Colon (tissue), 2 donors: Measurements from ENCODE around the gene NELFB.
A peak's percentile ranks its signal among the peaks of the same experiment; 100 is the strongest.

Experiments
- FAIRE-seq: peaks from 2 replicates; lab custom pipeline; 2012; peaks lifted over from hg19 to GRCh38; lab: Jason Lieb, UNC
- donor health status: control.
- donor health status: control.

NELFB gene

DNA sequence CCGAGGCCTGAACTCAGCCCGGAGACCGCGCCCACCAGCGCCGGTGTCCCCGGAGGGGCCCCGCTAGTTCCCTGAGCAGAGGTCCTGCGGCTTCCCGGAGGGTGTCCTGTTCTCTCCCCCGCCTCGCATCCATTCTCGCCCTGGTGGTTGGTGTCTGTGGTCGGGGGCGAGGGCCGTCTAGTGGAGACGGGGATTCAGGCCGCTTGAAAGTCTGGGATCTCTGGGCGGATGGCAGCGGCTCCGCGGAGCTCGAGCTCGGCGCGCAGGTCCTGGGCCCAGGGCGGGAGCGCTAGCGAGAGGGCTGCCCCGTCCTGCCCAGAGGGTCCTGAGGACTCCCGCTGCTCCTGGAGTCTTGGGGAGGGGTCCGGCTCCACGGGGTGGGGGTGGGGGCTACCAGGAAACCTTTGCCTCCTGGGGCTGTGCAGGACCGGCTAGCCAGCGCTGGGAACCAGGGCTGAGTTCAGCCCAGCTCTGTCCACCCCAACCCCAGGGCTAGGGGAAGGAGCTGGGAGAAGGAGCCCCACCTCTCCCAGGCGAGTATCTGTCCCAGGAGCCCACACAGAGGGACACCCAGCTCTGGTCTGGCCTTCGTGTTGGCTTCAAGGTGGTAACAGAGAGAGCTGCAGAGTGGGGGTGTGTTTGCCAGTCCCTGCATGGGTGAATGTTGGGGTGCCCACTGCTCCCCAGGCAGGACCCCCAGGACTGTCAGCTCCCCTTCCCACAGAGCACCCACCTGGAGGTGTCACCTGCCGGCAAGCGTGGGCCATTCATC is 26.4 kb downstream of the NELFB start:
- FAIRE-seq, result no peak

DNA sequence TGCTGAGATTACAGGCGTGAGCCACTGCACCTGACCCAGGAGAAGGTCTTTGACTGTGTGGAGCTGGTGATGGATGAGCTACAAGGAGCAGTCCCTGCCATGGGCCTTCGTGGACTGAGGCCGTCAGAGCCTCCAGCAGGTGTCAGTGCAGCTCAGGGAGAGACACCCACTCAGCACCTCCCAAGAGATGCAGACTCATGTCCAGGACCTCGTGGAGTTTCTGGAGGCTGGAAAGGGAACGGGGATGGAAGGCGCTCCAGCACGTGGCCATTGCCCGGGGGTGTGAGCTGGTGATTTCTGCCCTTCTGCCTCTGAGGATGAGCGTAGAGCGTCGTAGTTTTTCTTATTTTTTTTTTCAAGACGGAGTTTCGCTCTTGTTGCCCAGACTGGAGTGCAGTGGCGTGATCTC is 31.9 kb downstream of the NELFB start:
- no peak for FAIRE-seq

DNA sequence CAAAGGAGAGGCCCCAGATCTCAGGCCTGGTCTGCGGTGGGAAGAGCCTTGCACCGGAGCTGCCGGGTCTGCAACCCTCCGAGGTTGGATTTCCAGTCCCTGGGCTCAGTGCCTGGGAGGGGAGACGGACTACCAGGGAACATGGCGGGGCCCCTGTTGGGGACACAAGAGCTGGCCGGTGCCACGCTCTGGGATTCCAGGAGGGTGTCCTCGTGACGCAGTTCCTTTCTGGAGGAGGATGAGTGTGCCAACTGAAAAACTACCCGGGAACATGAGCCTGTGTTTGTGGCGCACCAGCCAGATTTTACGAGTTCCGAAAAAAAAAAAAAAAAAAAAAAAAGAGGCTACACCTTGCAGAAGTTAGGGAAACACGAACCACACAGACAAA is 38.0 kb downstream of the NELFB start:
- no peak for FAIRE-seq

DNA sequence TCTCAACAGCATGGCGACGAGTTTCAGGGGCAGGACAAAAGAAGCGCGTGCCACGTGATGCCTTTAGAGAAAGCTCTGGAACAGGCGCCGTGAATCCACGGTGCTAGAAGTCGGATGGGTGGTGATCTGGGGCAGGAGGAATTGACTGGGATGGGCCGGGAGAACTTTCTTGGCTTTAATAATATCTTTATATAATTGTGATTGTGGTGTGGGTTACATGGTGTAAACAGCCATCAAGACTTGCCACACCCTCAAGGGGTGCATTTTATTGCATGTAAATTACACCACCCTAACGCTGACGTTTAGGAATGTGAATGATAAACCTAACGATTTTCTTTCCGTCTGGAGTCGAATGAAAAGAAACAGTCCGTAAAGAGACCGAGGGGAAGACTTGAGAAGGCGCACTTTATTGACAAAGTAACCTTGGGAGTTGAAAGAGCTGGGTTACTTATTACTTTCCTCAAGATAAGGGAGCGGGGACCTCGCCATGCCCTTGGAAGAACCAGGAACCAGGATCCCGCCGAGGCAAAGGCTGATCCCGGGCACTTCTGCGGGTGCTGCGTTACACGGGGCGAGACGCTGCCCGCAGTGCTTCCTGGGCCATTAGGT is 38.5 kb downstream of the NELFB start:
- peak; percentile 86 for FAIRE-seq

DNA sequence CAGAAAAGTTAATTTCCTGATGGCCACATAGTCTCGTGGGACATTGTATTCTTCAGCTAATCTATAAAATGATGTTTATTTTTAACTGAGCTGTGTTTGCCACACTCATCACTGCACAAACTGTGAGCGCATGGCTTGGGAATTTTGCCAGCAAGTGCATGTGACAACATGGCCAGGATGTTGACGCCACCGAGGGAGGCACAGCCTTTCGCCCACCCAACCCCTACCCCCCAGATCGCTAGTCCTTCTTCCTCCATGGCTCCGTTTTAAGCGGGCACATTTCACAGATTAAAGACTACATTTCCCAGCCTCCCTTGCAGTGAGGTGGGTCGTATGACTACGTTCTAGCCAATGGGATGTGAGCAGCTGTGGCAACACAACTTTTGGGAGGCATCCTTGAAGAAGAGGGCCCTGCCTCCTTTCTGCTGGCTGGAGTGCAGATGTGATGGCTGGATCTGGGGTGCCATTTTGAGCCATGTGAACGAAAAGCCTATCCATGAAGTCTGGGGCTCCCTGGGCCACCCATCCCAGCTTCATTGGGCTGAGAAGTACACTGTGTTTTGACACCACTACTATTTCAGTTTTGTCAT is 39.1 kb downstream of the NELFB start:
- no peak for FAIRE-seq

DNA sequence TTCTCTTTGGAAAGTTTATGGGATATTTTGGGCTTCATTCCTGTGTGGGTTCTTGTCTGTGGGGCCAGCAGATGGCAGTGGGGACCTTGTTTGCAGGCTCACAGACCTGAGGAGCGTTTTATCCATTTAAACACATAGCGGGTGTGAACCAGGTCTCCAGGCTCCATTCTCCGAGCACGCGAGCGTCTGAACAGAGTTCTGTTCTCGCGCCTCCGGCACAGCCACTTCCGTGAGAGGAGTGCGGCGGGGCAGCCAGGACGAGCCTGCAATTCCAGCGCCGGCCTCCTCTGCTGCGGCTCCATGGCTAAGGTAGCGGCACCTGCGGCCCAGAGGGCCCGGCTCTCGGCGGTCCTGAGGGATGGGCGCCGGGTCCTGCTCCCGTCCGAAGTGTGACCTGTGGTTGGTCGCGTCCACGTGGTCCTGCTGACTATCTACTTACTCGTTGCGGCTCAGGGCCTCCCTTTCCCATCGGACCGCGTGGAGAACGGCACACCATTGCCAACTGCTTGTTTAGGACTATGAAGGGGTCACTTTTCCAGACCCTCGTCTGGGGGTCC is 39.6 kb downstream of the NELFB start:
- no peak for FAIRE-seq

DNA sequence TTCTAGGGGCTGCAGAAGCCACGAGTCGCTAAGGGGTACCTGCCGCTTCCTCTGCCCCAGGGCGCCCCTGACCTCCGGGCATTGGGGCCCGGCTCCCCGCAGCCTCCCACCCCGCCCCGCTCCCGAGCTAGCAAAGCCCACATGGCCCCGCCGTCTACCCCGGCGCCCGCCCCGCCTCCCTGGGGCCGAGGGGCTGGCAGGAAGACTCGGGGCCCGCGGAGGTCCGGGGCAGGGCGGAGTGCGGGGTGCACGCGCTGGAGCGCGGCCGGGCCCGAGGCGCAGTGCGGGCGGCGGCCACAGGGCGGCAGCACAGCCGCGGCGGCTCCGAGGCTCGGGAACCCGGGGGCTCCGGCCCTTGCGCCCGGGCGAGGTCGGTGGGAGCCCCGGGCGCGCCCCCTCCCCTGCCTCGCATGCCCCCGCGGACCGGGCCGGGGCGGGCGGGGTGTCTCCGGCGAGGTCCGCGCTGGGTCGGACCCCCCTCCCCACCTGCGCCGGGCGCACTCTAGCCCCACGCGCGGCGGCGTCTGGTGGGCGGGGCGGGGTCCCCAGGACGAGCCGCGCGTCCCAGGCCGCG is 40.2 kb downstream of the NELFB start:
- FAIRE-seq, result no peak

DNA sequence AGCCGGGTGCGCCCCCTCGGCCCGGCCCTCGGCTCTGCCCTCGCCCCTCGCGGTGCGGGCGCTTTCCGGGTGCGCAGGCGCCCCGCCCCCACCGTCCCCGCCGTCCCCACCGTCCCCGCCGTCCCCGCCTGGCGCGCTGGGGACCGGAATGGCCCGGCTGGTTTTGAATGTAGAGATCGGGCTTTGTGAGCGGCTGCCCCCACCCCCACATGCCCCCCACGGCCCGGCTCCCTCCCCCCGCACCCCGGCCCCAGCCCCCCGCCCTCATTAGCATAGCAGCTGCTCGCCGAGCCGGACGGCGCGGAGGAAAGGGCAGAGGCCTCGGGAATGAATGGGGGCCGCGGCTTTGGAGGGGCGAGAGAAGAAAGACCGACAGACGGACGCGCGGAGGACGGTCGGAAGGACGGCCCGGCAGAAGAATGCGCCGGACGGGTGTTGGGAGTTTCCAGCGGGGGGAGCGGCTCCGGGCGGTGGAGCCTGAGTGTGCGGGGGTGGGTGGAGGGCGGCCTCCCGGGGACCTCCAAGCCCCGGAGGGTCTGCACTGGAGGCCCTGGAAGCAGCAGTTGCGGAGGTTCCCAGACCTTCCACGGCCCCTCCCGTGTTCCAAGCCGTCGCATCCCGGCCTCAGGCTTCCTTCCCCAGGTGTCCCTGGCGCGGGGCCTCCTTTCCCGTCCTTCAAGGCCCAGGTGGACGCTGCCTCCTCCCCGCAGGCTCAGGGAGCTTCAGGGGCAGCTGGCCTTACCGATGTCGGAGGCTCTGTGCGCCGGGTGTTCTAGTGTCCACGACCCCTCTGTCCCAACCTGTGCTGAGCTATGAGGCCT is 40.9 kb downstream of the NELFB start:
- FAIRE-seq, result no peak

DNA sequence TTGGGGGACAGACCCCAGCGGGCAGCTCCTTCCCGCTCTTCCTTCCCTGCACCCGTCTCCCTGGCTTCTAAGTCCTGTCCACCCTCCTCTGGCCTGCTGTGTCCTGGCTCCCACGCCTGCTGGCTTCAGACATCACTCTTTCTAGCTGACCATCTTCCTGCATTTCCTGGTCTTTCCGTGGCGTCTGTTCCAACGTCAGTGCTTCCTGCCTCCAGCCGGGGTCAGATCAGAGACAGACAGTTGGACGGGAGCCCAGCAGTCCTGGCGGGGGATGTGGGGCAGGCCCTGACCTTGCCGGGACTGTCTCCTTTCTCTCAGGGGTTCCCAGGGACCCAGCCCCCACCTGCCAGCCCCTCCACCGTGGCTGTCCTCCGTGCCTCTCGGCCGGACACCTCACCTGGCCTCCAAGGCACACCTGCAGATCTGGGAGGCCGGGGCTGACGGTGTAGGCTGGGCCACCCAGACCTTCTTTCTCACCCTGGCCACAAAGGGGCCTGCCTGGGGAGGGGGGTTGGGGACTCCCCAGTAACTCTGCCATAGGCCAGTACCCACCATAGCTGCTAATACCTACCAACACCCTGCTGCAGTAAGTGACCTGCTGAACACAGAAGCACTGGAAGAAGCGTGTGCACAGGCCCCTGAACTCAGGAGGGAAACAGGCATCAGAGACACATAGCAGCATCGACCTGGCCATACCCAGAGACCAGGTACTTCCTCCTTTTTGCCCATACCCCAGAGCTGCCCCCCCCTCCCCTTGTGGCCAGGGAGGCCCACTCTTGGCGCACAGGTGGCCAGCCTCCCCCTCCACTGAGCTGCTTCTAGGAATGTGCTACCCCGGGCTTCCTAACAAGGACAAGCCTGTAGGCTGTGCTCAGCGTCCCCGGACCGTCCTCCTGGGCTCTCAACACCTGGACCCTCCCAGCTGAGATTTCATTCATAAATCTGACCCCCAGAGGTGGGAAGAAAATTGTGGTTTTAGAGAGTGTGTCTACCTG is 41.8 kb downstream of the NELFB start:
- FAIRE-seq, result no peak

DNA sequence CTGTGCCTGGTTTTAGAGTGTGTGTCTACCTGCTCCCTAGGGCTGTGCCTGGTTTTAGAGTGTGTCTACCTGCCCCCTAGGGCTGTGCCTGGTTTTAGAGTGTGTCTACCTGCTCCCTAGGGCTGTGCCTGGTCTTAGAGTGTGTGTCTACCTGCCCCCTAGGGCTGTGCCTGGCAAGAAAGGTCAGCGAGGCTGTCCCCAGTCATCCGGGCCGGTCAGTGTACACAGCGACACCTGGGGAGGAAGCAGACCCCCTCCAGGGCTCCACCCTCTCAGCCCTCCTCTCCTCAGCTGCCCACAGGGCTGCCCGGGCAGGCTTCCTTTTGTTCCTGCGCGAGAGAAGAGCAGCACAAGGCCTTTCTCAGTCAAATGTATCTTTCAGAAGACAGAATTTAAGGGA is 42.8 kb downstream of the NELFB start:
- FAIRE-seq, result no peak

DNA sequence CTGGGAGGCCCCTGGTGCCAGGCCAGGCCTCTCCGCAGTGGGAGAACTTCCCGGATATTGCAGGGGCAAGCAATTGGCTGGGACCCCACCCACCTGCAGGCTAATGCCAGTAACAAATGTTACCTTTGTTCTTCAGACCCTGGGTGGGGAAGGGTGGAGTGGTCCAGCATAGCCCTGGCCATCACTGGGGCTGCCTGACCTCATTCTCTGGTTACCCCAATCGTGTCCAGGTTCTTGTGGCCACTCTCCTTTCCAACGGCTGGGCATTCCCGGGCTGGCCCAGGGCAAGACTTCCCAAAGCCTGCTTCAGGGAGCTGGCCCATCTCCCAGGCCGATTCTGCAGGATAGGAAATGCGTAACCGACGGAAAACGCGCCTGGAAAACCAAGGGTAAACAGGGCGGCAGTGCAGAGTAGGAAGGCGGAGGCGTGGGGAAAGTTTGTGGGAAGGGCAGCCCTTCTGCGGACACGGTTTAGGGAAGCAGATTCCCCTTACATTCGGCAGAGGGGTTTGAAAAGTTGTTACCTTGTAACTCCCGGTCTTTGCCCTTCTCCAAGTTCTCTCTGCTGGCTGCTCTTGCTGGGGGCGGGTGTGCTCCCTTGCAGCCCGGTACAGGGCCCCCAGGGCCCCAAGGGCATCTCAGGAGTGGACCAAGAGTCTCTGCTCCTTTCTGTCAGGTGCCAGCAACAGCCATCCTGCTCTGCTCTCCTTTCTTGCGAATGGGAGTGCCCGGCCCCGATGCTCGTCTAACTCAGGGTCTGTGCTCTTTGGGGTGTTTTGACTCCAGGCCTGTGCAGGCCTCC is 43.5 kb downstream of the NELFB start:
- no peak for FAIRE-seq

DNA sequence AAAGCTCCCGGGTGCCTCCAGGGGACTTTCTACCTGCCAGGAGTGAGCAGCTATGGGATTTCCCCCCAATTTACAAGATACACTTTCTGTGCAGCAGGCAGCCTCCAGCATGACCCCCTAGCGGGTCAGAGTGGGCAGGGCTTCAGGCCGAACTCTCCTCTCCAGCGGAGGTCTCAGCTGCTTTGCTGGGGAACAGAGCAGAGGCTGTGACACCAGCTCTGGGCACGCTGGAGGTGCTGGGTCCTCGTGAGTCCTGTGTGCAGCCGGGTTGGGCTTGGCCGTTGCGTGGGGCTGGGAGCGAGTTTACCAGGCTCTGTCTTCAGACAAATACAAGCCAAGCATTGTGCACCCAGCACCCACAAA is 44.1 kb downstream of the NELFB start:
- FAIRE-seq, result no peak

DNA sequence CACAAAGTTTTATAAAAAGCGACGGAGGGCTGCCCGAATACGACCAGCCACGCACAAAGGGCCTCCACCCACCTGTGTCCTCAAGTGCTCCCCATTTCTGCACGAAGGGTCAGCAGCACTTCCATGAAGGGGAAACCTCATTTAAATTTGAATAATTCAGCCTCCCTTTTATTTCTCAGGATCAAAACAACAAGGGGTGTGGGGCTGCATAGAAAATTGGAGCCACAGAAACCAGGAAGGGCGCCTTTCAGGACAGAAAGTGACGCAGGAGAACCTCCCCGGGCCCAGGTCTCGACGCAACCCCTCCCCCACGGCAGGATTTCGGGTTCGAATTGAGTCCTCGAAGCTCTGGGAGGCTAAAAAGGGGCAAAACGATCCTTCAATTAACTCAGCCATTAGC is 44.8 kb downstream of the NELFB start:
- FAIRE-seq, result no peak

DNA sequence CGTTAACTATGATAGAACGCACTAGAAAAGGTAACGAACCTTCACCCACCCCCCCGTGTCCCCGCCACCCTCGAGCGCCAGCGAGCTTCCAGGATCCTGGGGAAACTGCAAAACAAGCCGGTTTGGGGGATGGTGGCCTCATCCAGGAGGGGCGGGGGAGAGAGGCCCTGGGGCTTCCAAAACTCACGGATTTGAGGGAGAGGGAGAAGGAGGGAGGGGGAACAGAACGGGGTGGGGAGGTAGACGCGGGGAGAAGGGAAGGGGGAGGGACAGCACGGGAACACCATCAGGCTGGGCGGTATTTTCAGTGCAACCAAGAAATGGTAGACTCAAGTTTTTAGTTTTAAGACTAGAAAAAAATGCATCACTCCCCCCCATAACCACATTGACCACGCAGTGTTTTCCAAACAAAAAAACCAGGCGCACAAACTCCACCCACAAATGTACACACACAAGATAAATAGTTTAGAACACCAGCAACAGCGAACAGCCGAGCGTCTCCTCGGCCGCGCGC is 45.5 kb downstream of the NELFB start:
- no peak for FAIRE-seq

DNA sequence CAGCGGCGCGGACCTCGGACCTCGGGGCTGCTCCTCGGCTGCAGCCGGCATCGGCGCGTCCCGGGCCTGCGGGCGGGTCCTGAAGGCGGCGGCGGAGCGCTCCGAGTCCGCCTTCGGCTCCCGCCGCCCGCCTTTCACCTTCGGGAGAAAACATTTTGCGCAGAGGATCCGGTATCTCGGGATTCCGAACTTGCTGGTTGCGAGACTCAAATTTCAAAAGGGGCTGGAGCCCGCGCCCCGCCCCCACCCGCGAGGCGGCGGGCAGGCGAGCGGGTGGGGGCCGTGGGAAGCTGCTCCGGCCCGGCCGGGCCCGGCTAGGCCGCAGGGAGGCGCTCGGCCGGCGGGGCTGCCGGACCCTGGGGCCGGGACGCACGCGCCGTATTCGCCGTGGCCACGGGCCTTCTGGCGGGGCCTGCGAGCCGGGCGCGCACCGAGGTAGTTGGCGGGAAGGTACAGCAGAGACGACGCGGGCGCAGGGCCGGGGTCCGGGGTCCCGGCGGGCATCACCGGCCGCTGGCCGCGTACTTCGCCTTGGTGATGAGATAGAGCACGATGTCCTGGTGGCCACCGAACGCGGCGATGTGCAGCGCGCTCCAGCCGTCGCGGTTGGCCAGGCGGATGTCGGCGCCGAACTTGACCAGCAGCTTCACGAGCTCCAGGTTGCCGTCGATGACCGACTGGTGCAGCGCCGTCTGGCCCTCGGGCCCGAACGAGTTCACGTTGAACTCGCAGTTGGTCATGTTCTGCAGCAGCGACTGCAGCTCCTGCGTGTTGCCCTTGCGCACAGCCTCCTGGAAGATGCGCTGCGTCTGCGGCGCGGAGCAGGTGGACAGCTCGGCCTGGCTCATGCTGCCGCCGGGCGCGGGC is 46.2 kb downstream of the NELFB start:
- no peak for FAIRE-seq

DNA sequence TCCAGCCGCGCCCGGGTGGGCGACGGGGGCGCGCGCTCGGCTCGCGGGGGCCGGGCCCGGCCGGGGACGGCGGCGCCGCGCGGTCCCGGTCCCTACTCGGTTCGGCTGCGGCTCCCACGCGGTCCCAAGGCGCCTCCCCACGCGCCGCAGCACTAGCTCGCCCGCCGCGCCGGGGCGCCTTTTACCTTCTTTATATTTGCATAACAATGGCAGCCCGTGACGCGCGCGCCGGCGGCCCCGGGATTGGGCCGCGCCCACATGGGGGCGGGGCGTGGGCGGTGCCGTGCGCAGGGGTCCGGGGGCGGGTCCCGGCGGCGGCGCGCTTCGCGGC is 47.0 kb downstream of the NELFB start, which contains the start of gene NRARP:
NRARP (minus strand) TSS at position 154 of the 331 bp plus-strand sequence. CDS start 343 bp downstream, outside the sequence.
- no peak for FAIRE-seq

DNA sequence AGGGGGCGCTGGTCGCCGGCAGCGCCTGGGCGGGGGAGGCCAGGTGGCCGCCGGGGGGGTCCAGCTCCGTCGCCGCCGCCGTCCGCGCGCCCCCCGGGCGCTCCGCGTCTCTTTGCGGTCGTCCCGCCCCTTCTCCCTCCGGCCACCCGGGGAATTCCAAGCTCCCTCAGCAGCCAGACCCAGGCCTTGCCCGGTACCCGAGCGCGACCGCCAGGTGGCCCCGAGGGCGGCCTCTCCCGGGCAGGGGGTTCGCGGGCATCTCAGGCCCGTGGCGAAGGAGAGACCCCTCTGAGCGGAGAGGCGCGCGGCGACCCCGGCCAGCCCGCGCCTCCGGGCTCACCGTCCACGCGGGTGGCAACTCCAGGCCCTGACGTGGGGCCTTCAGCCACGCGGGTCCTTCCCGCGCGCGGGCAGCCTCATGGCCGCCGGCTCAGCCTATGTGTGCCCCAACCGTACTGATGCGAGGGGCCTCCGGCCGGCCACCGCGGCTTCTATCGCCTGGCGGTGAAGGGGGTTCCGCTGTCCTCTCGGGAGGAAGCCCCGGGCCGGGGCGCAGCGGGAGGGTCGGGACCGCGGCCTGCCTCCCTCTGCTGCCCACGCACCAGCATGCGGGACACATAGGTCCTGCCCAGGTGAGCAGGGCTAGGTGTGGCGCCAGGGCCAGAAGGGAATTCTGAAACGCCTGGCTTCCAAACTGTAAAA is 47.5 kb downstream of the NELFB start:
- FAIRE-seq, result no peak
